Mesenchymal stem cell (in vitro differentiated cells and primary cell): Measurements from ENCODE around the gene SKIC8.

Source experiments
- DNase-seq: peaks from one replicate; pipeline ENCODE4 v3.0.0-alpha.2; 2013
- H2AFZ ChIP-seq: one replicate; pipeline ENCODE4 v1.6.1; 2013; ENCODE audit warnings: low read depth, mild to moderate bottlenecking, control low read depth, inconsistent platforms, low read length, moderate library complexity
- H2AK5ac ChIP-seq: 2 replicates; pipeline ENCODE4 v1.6.1; 2013; ENCODE audit warnings: low read length, moderate library complexity, mild to moderate bottlenecking, inconsistent platforms; ENCODE audit not compliant: severe bottlenecking
- H2BK120ac ChIP-seq: one replicate; pipeline ENCODE4 v1.6.1; 2013; ENCODE audit warnings: low read depth, mild to moderate bottlenecking, inconsistent platforms, low read length, moderate library complexity
- H2BK12ac ChIP-seq, 2 experiments: one replicate each; pipeline ENCODE4 v1.6.1; 2013; ENCODE audit warnings: inconsistent platforms in 2 of 2, low read length in 2 of 2, mild to moderate bottlenecking in 2 of 2, moderate library complexity in 2 of 2, control low read depth in 1 of 2
- H2BK15ac ChIP-seq: one replicate; pipeline ENCODE4 v1.6.1; 2013; ENCODE audit warnings: mild to moderate bottlenecking, low read depth, inconsistent platforms; ENCODE audit not compliant: poor library complexity, severe bottlenecking
- H2BK5ac ChIP-seq: 2 replicates; pipeline ENCODE4 v1.6.1; 2013; ENCODE audit warnings: low read depth, mild to moderate bottlenecking, low read length, control low read depth, inconsistent platforms; ENCODE audit not compliant: poor library complexity, severe bottlenecking
- H3K14ac ChIP-seq, 2 experiments: one replicate each; pipeline ENCODE4 v1.6.1; 2013; ENCODE audit warnings: inconsistent platforms in 2 of 2, low read length in 2 of 2, control low read depth in 1 of 2, mild to moderate bottlenecking in 1 of 2, moderate library complexity in 1 of 2
- H3K18ac ChIP-seq, 2 experiments: one replicate each; pipeline ENCODE4 v1.6.1; 2013; ENCODE audit warnings: inconsistent platforms in 2 of 2, low read length in 2 of 2, control low read depth in 1 of 2, low read depth in 1 of 2, mild to moderate bottlenecking in 1 of 2
- H3K23ac ChIP-seq, 2 experiments: one replicate each; pipeline ENCODE4 v1.6.1; 2013; ENCODE audit warnings: inconsistent platforms in 2 of 2, low read length in 2 of 2, mild to moderate bottlenecking in 2 of 2, moderate library complexity in 2 of 2, control low read depth in 1 of 2
- H3K27ac ChIP-seq: 2 replicates; pipeline ENCODE4 v1.5.1; 2013; ENCODE audit warnings: mild to moderate bottlenecking, moderate library complexity, low read length, control low read depth, inconsistent platforms; ENCODE audit not compliant: poor library complexity, severe bottlenecking
- H3K27me3 ChIP-seq, 2 experiments: 2 replicates each; pipeline versions ENCODE4 v1.6.1 to v1.7.0; 2013; ENCODE audit warnings: low read length in 2 of 2, mild to moderate bottlenecking in 2 of 2, moderate library complexity in 2 of 2, control low read depth in 1 of 2, inconsistent platforms in 1 of 2; ENCODE audit not compliant: control insufficient read depth in 1 of 2, insufficient read depth in 1 of 2
- H3K36me3 ChIP-seq, 2 experiments: 2 replicates each; pipeline versions ENCODE4 v1.6.1 to v1.7.0; 2013; ENCODE audit warnings: low read length in 2 of 2, control low read depth in 1 of 2, inconsistent platforms in 1 of 2, low read depth in 1 of 2, mild to moderate bottlenecking in 1 of 2; ENCODE audit not compliant: insufficient read depth in 2 of 2, control insufficient read depth in 1 of 2
- H3K4ac ChIP-seq, 2 experiments: one replicate each; pipeline ENCODE4 v1.6.1; 2013; ENCODE audit warnings: inconsistent platforms in 2 of 2, low read length in 2 of 2, mild to moderate bottlenecking in 2 of 2, moderate library complexity in 2 of 2, control low read depth in 1 of 2, low read depth in 1 of 2
- H3K4me1 ChIP-seq: 2 replicates; pipeline ENCODE4 v1.6.1; 2013; ENCODE audit warnings: low read depth, low read length, control low read depth; ENCODE audit not compliant: control insufficient read depth, insufficient read depth
- H3K4me2 ChIP-seq: 2 replicates; pipeline ENCODE4 v1.6.1; 2013; ENCODE audit warnings: low read length, mild to moderate bottlenecking, inconsistent platforms; ENCODE audit not compliant: poor library complexity, severe bottlenecking
- H3K4me3 ChIP-seq, 2 experiments: 2 replicates each; pipeline versions ENCODE4 v1.5.1 to v1.7.0; 2013; ENCODE audit warnings: low read length in 2 of 2, mild to moderate bottlenecking in 2 of 2, control low read depth in 1 of 2, low read depth in 1 of 2; ENCODE audit not compliant: insufficient read depth in 1 of 2
- H3K79me1 ChIP-seq: replicated peaks from 2 replicates; pipeline ENCODE4 v1.6.1; 2013; ENCODE audit warnings: mild to moderate bottlenecking, control low read depth, low read length, inconsistent platforms; ENCODE audit not compliant: poor library complexity, severe bottlenecking
- H3K9ac ChIP-seq: 2 replicates; pipeline ENCODE4 v1.7.0; 2013; ENCODE audit warnings: mild to moderate bottlenecking, low read length, moderate library complexity
- H3K9me3 ChIP-seq: 2 replicates; pipeline ENCODE4 v1.7.0; 2013; ENCODE audit warnings: mild to moderate bottlenecking, low read length; ENCODE audit not compliant: control insufficient read depth
- H4K8ac ChIP-seq: one replicate; pipeline ENCODE4 v1.6.1; 2013; ENCODE audit warnings: inconsistent platforms, mild to moderate bottlenecking, low read length, moderate library complexity
- H4K91ac ChIP-seq: one replicate; pipeline ENCODE4 v1.6.1; 2013; ENCODE audit warnings: mild to moderate bottlenecking, low read length, inconsistent platforms
- WGBS: methylation state at CpG from one replicate; pipeline ENCODE4 v1.1.7; 2013; ENCODE audit warnings: mixed read lengths; 5-methylcytosine and 5-hydroxymethylcytosine counted together

SKIC8 gene

GRCh38 chr15:78282324-78282723, 17.1 kb downstream of the SKIC8 start:
- peaks cover 9% of the 10 kb centered on the region for H3K79me1 ChIP-seq
- H3K18ac ChIP-seq, result no peak overlapping the region
- H3K4me3 ChIP-seq, result no peak overlapping the region
- H2BK12ac ChIP-seq, result no peak overlapping the region
- no peak overlapping the region for H3K23ac ChIP-seq
- H4K8ac ChIP-seq, result no peak overlapping the region
- H3K4ac ChIP-seq, result no peak overlapping the region
- H2BK5ac ChIP-seq, result no peak overlapping the region
- H2BK120ac ChIP-seq, result no peak overlapping the region
- H3K4me2 ChIP-seq, result no peak overlapping the region
- H3K4me1 ChIP-seq, result peaks cover 3% of the 10 kb centered on the region
- no peaks in the 10 kb centered on the region for H3K9me3 ChIP-seq
- no peak overlapping the region for H2AFZ ChIP-seq
- WGBS, result 97% methylated on average over 2 of the region's 2 CpGs
- H3K9ac ChIP-seq, result peak overlapping the region; percentile 50
- no peak for DNase-seq
- H3K36me3 ChIP-seq, result peaks cover 36 to 80% of the 10 kb centered on the region in 2 experiments
- no peak overlapping the region for H2BK15ac ChIP-seq
- H4K91ac ChIP-seq, result no peak overlapping the region
- H2AK5ac ChIP-seq, result no peak overlapping the region
- no peak overlapping the region for H3K14ac ChIP-seq
- no peaks in the 10 kb centered on the region for H3K27me3 ChIP-seq
- no peak overlapping the region for H3K27ac ChIP-seq

GRCh38 chr15:78280319-78281072, 18.9 kb downstream of the SKIC8 start:
- no peak overlapping the region for H3K23ac ChIP-seq
- peaks cover 29 to 61% of the 10 kb centered on the region in 2 experiments for H3K36me3 ChIP-seq
- no peak overlapping the region for H2BK15ac ChIP-seq
- H2BK120ac ChIP-seq, result no peak overlapping the region
- peaks cover 6% of the 10 kb centered on the region for H3K79me1 ChIP-seq
- no peak overlapping the region for H3K14ac ChIP-seq
- H2BK12ac ChIP-seq, result no peak overlapping the region
- H3K9me3 ChIP-seq, result no peaks in the 10 kb centered on the region
- WGBS, result 96% methylated on average over 13 of the region's 13 CpGs
- no peak overlapping the region for H2BK5ac ChIP-seq
- no peaks in the 10 kb centered on the region for H3K27me3 ChIP-seq
- H3K4me3 ChIP-seq, result no peak overlapping the region
- no peak overlapping the region for H3K27ac ChIP-seq
- H4K91ac ChIP-seq, result no peak overlapping the region
- H3K4ac ChIP-seq, result no peak overlapping the region
- no peak overlapping the region for H2AK5ac ChIP-seq
- H2AFZ ChIP-seq, result no peak overlapping the region
- peaks cover 8% of the 10 kb centered on the region for H3K4me1 ChIP-seq
- H3K9ac ChIP-seq, result no peak overlapping the region
- no peak for DNase-seq
- no peak overlapping the region for H3K4me2 ChIP-seq
- H4K8ac ChIP-seq, result no peak overlapping the region
- H3K18ac ChIP-seq, result no peak overlapping the region

- H2BK15ac ChIP-seq, result peak overlapping the region; percentile 27
- peaks cover 14 to 32% of the 10 kb centered on the region in 2 experiments for H3K36me3 ChIP-seq
- H3K4me2 ChIP-seq, result no peak overlapping the region
- H3K79me1 ChIP-seq, result no peaks in the 10 kb centered on the region
- H4K8ac ChIP-seq, result peak overlapping the region; percentile 21
- no peaks in the 10 kb centered on the region for H3K9me3 ChIP-seq
- 81% methylated on average over 6 of the region's 6 CpGs for WGBS
- H2AK5ac ChIP-seq, result peak overlapping the region; percentile 54
- H3K27ac ChIP-seq, result peak overlapping the region; percentile 30
- H3K23ac ChIP-seq, result no peak overlapping the region
- no peak overlapping the region for H3K18ac ChIP-seq
- peaks cover 0 to 3% of the 10 kb centered on the region in 2 experiments for H3K27me3 ChIP-seq
- no peak overlapping the region for H2AFZ ChIP-seq
- no peak overlapping the region for H3K14ac ChIP-seq
- no peak for DNase-seq
- H2BK12ac ChIP-seq, result no peak overlapping the region
- peak overlapping the region; percentile 36 for H3K9ac ChIP-seq
- H3K4me1 ChIP-seq, result peaks cover 8% of the 10 kb centered on the region
- H4K91ac ChIP-seq, result peak overlapping the region; percentile 45
- no peak overlapping the region for H3K4me3 ChIP-seq
- H2BK5ac ChIP-seq, result no peak overlapping the region
- H3K4ac ChIP-seq, result no peak overlapping the region
- H2BK120ac ChIP-seq, result no peak overlapping the region
Observed at GRCh38 chr15:78276064-78276943, 23.1 kb downstream of the SKIC8 start.

GRCh38 chr15:78274994-78275393, 24.4 kb downstream of the SKIC8 start:
- Histone ChIP-seq H3K27me3 (peaks cover 0 to 3% of the 10 kb centered on the region in 2 experiments), H2AK5ac (peak overlapping the region; percentile 7), H2BK5ac (no peak overlapping the region), H2BK120ac (no peak overlapping the region), H3K79me1 (no peaks in the 10 kb centered on the region), H3K14ac (no peak overlapping the region), H3K4ac (no peak overlapping the region), H3K4me3 (no peak overlapping the region), H3K9me3 (no peaks in the 10 kb centered on the region), H3K23ac (no peak overlapping the region), H3K4me2 (no peak overlapping the region), H3K27ac (no peak overlapping the region), H2BK12ac (no peak overlapping the region), H2AFZ (no peak overlapping the region), H3K36me3 (peaks cover 7 to 19% of the 10 kb centered on the region in 2 experiments), H4K91ac (no peak overlapping the region), H3K9ac (no peak overlapping the region), H3K4me1 (peaks cover 9% of the 10 kb centered on the region), H4K8ac (no peak overlapping the region), H3K18ac (no peak overlapping the region), H2BK15ac (no peak overlapping the region)
- 87% methylated on average over 4 of the region's 5 CpGs for WGBS
- DNase-seq, result no peak
